NCI-H748 treated with DMSO at 0.1 percent for 48 hours (cell line): ENCODE data around the gene OGFOD2.

Experiments used
- DNase-seq: peaks from one replicate; lab custom pipeline; 2025; lab: John Stamatoyannopoulos, UW

Gene OGFOD2

DNA sequence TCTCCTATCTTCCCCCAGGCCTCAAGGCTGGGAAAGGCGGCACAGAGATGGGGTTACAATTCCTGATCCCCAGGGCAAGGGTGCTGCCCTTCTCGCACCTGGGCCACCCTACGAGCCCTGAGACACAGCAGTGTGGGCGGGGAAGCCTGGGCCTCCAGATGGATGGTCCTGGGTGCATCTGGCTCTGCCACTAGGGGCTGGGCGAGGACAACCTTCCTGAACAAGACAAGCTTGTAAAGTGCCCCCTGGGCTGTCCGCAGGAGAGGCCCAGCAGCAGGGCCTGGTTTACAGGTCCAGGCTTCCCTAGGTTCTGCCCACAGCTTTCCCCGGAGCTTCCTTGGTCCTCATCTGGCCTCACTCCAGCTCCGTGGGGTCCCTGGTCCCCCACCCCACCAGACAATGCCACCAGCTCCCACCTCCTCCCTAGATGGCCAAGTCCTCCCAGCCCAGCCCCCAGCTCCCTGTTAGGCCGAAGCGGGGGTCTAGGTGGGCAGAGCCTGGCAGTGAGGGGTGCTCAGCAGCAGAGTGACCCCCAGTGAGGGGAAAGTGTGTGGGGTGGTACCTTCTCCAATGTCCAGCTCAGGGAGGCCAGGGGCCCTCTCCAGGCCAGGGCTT lies 14.3 kb downstream of the OGFOD2 start:
- DNase-seq: no peak

DNA sequence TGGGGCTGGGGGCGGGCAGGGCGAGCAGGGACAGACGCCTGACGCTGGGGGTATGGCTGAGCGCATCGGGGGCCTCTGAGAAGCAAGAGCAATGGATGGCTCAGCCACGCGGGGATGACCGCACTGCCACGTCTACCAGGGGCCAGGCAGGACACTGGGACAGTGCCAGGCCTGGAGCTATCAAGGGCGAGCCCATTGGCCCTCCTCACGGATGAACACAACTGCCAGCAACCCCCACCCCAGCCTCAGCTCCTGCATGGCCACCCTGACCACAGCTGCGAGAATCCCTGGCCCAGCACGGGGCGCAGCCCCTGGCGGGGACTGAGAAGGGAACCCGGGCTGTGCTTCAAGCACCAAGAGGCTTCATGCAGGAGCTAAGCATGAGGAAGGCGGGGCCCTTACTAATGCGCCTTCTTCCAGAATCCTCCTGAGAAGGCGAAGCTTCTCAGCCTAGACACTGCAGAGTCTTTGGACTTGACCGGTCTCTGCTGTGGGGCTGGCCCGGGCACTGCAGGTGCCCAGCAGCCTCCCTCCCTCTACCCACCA lies 14.9 kb downstream of the OGFOD2 start:
- no peak for DNase-seq

DNA sequence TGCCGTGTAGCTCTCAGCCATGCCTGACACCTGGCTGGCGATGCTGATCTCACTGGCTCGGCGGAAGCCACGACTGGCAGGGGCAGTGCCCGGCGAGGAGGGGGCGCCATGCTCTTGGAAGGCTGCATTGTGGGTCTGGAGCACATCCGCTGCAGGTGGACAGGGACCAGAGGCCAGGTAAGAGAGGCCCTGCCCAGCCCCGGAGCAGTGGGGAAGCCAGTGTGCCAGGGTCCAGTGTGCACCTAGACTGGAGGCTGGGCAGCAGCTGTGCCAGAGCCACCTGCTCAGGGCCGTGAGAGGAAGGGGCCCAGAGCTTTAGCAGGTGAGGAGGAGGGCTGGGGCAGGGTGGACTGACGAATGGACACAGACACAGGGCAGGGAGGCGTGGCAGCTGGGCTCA lies 15.5 kb downstream of the OGFOD2 start:
- no peak for DNase-seq

DNA sequence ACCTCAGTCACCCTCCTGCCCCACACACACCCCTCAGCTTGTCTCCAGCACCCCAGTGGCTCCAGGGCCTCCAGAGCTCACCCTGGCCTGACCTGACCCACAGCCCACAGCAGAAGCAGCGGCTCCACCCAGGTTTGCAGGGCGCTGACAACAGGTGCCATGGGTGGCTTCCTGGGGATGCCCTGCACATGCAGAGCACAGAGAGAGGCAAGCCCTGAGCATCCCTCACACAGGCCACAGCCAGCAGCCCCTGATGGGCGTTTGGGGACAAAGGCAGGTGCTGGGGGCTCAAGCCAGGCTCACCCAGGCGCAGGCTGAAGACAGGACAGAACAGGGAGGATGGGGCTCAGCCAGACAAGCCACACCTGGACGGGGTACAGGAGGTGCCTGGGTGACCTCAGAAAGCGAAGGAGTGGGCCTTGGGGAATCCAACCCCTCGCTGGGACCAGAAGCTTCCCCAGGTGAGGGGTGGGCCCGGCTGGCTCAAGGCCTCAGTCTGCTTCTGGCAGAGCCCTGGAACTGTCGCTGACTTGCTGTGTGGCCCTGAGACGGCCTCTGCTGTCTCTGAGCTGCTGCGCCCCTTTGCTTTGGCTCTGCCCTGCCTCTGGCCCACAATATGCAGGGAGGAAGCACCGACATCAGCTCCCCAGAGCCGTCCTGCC lies 16.0 kb downstream of the OGFOD2 start:
- no peak for DNase-seq

DNA sequence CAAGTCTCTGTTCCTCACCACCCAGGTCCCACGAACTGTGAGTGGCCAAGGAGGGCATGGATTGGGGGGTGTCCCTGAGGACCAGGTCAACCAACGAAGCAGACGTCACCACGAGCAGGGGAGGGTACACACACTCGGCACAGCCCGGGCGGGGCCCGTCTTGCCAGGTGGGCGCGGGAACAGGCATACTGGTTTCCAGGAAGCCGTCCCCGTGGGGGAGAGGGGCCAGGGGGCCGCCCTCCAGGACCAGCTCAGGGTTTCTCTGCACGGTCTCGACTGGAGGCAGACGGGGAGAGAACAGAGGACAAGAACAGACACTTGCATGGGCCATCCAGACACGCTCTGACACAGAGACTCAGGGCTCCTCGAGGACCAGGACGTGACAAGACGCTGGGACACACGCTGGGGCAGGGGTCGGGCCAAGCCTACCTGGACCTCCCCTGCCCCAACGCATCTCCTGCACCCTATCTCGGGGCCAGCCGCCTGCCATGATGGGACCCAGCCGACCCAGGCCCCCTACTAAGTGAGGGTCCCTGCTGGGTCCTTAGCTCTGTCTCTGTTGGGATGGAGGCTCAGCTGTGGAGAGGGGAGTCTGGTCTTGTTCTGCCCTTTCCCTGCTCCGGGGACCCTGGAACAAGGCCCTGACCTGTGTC lies 16.7 kb downstream of the OGFOD2 start:
- DNase-seq: no peak

DNA sequence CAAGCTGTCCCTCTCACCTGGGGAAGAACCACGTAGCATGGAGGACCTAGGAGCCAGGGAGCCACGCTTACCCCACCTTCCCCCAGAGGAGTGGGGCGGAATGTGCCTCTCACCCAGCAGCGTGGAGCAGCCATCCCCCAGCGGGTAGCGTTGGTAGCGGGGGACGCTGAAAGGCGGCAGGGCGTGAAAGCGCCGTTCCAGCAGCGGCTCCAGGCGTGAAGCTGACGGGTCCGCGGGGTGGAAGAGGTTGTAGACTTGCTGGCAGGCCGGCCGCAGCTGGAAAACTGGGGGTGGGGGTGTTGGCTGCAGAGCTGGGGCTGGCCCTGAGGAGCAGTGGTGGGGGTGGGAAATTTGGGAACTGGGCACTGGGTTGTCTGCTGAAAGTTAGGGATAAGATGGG lies 17.3 kb downstream of the OGFOD2 start:
- DNase-seq: no peak

DNA sequence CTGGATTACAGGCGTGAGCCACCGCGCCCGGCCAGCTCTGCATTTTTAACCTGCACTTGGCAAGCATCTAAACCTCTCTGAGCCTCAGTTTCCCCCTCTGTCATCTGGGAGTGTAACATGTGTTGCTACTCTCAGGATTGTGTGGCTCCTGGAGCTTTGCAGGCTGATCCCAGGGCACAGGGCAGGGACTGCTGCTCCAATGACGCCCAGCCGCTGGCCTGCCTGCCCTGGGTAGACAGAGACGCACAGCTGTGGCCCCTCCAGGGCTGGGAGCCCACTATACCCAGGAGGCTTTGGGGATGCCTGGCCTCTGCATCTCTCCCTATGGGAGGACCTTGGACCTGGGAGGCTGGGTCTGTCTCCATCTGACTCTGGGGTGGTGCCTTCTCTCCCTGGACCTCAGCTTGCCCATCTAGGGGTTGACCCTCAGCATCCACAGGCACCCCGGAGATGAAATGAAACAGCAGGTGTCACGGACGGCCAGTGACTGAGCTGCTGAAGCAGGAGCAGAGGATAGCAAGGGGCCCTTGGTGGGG lies 19.2 kb downstream of the OGFOD2 start:
- no peak for DNase-seq

DNA sequence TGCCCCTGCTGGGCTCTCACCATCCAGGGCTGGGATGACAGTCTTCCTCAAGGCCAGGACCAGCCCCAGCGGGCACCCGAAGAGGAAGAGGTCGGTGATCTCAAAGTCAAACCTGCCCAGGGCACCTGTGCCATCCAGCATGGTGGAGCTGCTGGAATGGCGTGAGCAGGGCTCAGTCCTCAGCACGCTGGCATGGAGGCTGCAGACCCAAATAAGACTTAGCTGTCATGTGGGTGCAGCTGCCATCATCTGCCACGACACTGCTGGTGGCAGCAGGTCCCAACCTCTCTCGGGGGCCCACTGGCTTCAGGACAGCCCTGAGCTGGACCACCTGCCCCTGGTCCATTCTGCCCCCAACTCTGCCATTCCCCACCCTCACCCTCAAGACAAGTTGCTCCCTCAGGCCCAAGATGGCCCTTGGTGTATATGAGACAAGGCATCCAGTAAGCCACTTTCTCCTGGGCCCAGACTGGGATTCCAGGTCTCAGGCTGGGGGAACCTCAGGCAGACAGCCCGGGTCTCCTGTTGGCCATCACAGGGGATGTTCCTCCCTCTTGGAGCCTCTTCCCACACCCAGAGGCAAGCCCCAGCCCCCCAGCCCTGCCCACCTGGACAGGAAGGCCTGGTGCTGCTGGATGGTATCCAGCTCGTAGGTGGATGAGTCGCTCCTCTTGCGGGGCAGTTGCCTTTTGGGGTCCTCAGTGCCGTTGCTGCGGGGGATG lies 19.9 kb downstream of the OGFOD2 start:
- no peak for DNase-seq

DNA sequence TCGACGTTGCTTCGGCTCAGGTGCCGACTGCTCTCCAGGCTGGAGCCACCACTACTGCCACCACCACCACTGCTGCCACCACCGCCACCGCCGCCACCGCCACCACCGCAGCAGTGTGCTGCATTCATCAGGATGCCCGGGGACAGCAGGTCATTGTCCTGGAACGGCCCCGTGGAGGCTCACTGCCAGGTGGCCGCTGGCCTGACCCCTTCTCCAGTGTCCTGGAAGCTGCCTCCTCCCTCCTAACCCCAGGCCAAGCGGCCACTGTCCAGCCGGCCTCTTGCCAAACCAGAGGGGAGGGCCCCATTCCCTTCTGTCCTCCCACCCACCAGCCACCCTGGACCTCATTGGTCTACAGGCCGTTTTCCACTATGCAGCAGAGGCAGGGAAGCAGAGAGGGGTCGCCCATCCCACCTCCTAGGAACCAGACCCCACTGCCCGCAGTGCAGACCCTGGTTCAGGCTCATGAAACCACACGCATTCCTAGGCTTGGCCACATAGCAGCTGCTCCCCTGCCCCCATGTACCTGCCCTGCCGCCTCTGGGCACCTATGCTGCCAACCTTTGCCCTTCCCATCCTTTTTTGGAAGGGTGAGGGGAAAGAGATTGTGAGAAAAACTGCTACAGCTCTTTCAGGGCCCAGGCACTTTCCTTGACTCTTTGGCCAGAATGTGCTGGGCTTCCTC lies 20.6 kb downstream of the OGFOD2 start:
- no peak for DNase-seq

DNA sequence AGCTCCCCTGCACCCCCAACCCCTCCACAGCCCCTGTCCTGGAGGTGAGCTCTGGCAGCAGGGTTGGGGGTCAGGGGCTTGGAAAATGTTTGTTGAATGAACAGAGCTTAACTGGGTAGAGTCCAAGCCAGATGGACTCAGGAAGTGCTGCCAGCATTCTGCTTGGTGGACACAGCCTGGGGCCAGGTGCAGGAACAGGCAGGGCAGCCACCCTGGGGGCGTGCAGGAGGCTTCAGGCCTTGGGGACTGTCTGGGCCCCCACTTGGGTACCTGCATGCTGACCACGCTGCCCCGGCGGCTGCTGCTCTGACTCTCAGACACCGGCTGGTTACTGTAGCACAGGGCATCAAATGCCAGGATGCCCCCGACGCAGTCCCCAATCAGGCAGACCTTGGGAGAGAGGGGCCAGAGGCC lies 21.2 kb downstream of the OGFOD2 start:
- no peak for DNase-seq

DNA sequence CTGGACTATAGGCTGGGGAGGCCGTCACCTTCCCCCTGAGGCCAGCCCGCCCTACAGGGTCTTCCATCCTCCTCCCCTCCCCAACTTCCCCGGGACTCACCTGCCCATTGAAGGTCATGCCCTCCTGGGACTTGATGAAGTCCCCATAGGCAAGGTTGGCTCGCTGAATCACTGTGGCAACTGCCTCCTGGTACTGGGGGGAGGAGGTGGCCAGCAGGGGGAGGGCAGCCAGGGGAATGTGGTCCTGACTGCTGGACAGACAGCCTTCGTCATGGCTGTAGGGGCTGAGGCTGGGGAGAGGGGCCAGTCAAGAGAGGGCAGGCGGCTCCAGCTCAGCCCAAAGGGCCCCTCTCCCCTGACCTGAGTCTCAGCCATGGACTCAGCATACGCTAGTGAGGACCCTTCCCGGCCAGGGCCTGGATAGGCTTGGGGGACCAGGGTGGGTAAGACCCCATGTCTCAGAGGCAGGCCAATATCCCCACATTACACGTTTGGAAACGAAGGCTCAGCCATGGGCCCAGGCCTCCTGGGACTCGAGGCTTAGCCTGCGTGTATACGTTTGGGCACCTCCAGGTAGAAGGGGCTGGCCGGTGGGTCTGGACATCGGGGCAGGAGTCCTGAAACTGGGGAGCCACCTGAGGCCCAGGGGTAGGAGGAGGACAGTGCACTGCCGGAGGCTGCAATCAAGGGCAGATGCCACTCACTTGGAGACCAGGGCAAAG lies 21.7 kb downstream of the OGFOD2 start:
- DNase-seq: no peak

DNA sequence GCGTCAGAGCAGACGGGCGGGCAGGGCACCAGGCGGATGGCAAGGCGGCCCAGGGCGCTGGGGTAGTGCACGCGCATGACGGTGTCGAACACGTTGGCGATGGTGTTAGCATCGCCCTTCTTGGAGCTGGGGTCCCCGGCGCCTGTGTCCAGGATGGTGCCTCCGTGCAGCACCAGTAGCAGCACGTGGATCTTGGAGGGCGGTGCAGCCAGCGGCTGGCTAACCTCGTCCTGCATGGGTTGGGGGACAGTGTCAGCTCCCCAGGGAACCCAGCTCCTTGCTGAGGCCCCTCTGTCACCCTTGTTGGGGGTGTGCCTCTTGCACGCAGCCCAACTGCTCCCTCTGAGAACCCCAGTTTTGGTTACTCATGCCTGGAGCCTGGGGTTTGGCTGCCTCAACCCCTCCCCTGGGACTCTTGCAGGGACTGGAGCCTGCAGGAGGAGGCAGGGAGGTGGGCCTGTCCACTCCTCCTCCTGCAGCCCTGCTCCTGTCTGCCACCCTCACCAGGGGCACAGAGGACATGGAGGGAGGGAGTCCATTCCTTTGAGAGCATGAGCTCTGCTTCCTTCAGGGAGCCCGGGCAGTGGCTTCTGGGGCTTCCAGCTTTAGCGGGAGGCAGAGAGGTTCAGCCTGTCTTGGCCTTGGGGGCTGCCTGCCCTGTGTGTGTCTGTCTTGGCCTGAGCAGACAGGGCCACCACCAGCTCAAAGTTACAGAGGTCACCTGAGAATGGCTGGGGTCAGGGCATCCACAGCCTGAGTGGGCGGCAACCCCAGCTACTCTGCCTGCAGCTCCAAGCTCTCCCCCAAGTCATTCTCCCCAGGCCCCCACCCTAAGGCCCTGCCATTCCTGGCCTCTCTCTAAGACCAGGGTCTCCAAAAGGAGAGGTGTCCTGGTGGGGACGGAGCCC lies 22.6 kb downstream of the OGFOD2 start:
- no peak for DNase-seq

DNA sequence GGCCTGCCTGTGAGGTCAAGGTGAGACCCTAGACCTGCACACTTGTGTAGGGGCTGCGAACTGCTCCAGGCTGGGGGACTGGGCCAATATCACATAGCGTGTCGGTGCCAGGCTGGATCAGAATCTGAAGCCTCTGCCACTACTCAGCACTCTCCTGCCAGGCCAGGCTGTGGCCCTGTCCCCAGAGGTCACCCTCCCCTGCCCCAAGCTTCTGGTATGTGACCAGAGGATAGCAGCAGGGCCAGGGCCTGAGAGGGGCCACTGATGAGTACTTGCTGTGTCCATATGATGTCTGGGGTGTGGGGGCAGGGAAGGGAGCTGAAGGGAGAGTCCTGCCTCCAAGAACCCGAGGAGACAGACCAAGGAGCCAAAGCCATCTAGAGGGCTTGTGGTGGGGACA lies 23.3 kb downstream of the OGFOD2 start:
- no peak for DNase-seq

DNA sequence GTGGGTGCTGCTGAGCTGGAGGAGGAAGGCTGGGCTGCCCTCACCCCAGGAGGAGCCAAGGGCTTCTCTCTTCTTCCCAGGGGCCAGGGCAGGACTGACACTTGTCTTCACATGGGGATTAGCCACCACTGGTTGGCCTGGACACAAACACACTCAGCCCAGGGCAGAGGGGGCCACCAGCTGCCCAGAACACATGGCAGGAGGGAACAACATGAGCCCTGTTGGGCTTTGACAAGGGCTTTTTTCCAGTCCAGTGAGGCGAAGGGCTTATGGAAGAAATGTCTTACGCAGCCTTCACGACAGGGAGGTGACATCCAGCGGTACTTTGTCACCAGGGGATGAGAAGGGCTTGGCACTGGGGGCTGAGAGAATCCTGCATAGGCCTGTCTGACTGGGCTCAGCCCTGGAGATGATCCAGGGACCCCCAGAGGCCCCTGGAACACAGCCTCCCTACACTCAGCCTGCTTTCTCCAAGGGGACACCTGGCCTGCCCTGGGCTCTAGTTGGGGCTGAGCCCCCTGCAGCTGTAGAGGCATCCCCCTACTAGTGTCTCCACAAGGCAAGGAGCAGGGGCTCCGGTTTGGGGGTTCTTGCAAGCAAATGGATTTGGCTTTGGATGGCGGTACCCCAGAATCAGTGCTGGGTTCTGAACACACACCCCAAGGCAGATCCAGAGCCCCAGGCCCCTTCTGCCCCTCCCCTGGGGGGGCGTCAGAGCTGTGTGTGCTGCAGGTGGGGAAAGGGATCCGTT lies 24.3 kb downstream of the OGFOD2 start:
- DNase-seq: no peak

DNA sequence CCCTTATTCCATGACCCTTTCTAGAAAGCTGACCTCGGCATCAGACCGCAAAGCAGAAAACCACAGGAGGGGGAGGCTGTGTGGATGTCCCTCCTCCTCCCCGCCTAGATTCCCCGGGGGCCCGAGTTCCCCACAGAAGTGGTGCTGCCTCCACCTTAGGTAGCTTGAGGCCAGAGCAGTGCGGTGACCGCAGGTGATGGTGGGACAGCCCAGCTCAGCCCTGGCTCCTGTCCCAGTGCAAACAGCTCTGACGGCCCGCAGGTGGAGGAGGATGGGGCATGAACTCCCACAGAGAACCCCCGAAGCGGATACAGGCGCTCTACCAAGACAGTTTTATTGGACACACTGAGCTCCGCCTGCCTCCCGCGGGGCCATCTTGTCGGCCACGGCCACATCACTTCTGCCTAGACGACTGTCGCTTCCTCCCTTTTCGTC lies 25.0 kb downstream of the OGFOD2 start:
- no peak for DNase-seq

DNA sequence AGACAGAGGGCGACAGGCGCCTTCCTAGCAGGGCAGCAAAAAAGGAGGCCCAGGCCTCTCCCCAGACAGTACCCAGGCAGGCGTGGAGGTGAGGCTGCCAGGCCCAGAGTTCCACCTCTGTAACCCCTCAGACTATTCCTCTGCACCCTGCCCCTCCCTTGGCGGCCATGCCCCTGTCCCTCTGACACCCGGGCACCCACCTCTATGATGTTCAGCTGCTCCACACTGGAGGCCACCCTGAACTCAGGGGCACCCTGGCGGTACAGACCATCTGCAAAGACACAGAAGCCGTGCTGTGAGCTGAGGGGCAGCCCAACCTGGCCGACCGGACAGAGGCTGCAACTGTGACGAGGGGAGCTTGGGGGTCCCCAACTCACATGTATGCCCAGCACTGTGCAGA lies 25.5 kb downstream of the OGFOD2 start:
- DNase-seq: no peak

DNA sequence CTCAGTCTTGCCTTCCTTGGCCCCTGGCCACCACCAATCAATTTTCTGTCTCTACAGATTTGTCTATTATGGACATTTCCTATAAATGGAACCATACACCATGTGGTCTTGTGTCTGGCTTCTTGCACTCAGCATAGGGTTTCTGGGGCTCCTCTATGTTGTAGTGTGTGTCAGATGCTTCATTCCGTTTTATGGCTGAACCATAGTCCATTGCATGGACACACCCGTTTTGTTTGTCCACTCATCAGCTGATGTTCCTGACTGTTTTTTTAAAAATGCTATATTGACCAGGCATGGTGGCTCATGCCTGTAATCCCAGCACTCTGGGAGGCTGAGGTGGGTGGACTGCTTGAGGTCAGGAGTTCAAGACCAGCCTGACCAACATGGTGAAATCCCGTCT lies 26.4 kb downstream of the OGFOD2 start:
- no peak for DNase-seq

DNA sequence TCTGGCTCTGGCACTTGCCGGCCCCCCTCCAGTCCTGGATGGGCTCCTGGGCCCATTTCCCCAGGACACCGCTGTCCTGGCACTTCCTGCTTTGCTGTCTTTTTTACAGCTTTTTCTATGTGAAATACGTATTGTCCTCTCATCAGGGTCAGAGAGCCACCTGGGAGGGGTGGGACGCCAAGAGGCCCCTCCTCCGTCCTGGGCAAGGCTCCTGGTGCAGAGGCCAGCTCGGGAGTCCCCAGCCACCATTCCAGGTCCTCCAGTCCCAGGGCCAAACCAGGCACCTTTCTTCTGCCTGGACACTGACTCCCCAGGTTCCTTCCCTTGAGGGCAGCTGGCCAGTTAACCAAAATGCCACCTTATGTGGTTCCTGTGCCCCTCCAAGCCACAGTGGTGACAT lies 28.2 kb downstream of the OGFOD2 start:
- no peak for DNase-seq

DNA sequence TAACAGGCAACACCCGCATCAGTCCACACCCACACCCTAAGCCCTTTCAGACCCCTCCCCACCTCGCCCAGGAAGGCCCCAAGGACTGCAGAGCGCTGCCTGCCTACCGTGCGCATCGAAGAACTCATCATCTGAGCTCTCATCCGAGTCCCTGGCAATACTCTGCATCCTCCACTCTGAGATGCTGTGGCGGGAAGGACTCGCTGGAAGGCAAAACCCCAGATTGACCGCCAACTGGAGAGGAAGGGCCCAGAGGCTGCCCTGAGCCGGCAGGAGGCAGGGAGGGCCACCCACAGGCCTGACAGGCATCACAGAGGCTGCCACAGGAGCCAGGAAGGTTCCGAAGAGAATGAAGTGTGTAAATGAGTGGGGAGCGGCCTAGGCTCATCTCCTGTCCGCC lies 29.2 kb downstream of the OGFOD2 start:
- DNase-seq: no peak
